Measurements from ENCODE around the gene MRPS31. TPM values are rescaled to one million over a fixed set of nuclear protein-coding genes. Genes with fewer than 3 reads are reported as not detected.

Gene MRPS31
- total RNA-seq, 1 experiment from 2014 or later: 27.0 TPM

GRCh38 chr13:40779796-40780285 lies 8.9 kb upstream of the MRPS31 start:
- Histone ChIP-seq H3K27me3 (ENCODE audit: control insufficient read depth, insufficient read depth, low read length) (no peaks in the 10 kb centered on the region), H3K4me3 (ENCODE audit: insufficient read depth, low read depth, low read length) (no peak overlapping the region)
- no peak for DNase-seq

GRCh38 chr13:40779049-40779448 lies 8.1 kb upstream of the MRPS31 start:
- Histone ChIP-seq H3K4me3 (ENCODE audit: insufficient read depth, low read depth, low read length) (no peak overlapping the region), H3K27me3 (ENCODE audit: control insufficient read depth, insufficient read depth, low read length) (no peaks in the 10 kb centered on the region), H3K36me3 (replicated peaks; ENCODE audit: control insufficient read depth, insufficient read depth, low read length) (no peaks in the 10 kb centered on the region)
- DNase-seq: no peak

More at GRCh38 chr13:40779796-40780285, 8.9 kb upstream of the MRPS31 start:
- H3K36me3 ChIP-seq (replicated peaks; ENCODE audit: control insufficient read depth, insufficient read depth, low read length): no peaks in the 10 kb centered on the region

- no peaks in the 10 kb centered on the region for H3K36me3 ChIP-seq (replicated peaks; ENCODE audit: control insufficient read depth, insufficient read depth, low read length)
- H3K4me3 ChIP-seq (ENCODE audit: insufficient read depth, low read depth, low read length): no peak overlapping the region
- no peak for DNase-seq
- no peaks in the 10 kb centered on the region for H3K27me3 ChIP-seq (ENCODE audit: control insufficient read depth, insufficient read depth, low read length)
Measured at GRCh38 chr13:40777809-40778175, 6.8 kb upstream of the MRPS31 start.

GRCh38 chr13:40777166-40777808 lies 6.3 kb upstream of the MRPS31 start:
- no peak overlapping the region for H3K4me3 ChIP-seq (ENCODE audit: insufficient read depth, low read depth, low read length)
- no peaks in the 10 kb centered on the region for H3K36me3 ChIP-seq (replicated peaks; ENCODE audit: control insufficient read depth, insufficient read depth, low read length)
- no peaks in the 10 kb centered on the region for H3K27me3 ChIP-seq (ENCODE audit: control insufficient read depth, insufficient read depth, low read length)
- peak; percentile 58 for DNase-seq

GRCh38 chr13:40776681-40777165 lies 5.7 kb upstream of the MRPS31 start:
- H3K36me3 ChIP-seq (replicated peaks; ENCODE audit: control insufficient read depth, insufficient read depth, low read length): no peaks in the 10 kb centered on the region
- H3K4me3 ChIP-seq (ENCODE audit: insufficient read depth, low read depth, low read length): no peak overlapping the region
- no peaks in the 10 kb centered on the region for H3K27me3 ChIP-seq (ENCODE audit: control insufficient read depth, insufficient read depth, low read length)
- no peak for DNase-seq

- DNase-seq: no peak
- H3K27me3 ChIP-seq (ENCODE audit: control insufficient read depth, insufficient read depth, low read length): no peaks in the 10 kb centered on the region
- no peak overlapping the region for H3K4me3 ChIP-seq (ENCODE audit: insufficient read depth, low read depth, low read length)
- H3K36me3 ChIP-seq (replicated peaks; ENCODE audit: control insufficient read depth, insufficient read depth, low read length): no peaks in the 10 kb centered on the region
Measured at GRCh38 chr13:40776232-40776631, 5.2 kb upstream of the MRPS31 start.

- no peak for DNase-seq
- no peak overlapping the region for H3K4me3 ChIP-seq (ENCODE audit: insufficient read depth, low read depth, low read length)
- H3K27me3 ChIP-seq (ENCODE audit: control insufficient read depth, insufficient read depth, low read length): no peaks in the 10 kb centered on the region
- H3K36me3 ChIP-seq (replicated peaks; ENCODE audit: control insufficient read depth, insufficient read depth, low read length): no peaks in the 10 kb centered on the region
Measured at GRCh38 chr13:40774672-40775071, 3.7 kb upstream of the MRPS31 start.

GRCh38 chr13:40772765-40773473 lies 1.9 kb upstream of the MRPS31 start:
- no peak overlapping the region for H3K4me3 ChIP-seq (ENCODE audit: insufficient read depth, low read depth, low read length)
- DNase-seq: no peak
- no peaks in the 10 kb centered on the region for H3K36me3 ChIP-seq (replicated peaks; ENCODE audit: control insufficient read depth, insufficient read depth, low read length)
- no peaks in the 10 kb centered on the region for H3K27me3 ChIP-seq (ENCODE audit: control insufficient read depth, insufficient read depth, low read length)

- peak overlapping the region; percentile 72 for H3K4me3 ChIP-seq (ENCODE audit: insufficient read depth, low read depth, low read length)
- no peaks in the 10 kb centered on the region for H3K36me3 ChIP-seq (replicated peaks; ENCODE audit: control insufficient read depth, insufficient read depth, low read length)
- DNase-seq: no peak
- H3K27me3 ChIP-seq (ENCODE audit: control insufficient read depth, insufficient read depth, low read length): no peaks in the 10 kb centered on the region
Measured at GRCh38 chr13:40770609-40770933, 419 bp downstream of the MRPS31 start.

- H3K27me3 ChIP-seq (ENCODE audit: control insufficient read depth, insufficient read depth, low read length): no peaks in the 10 kb centered on the region
- no peaks in the 10 kb centered on the region; the same call in 1 of the 2 replicates for H3K36me3 ChIP-seq (replicated peaks; ENCODE audit: control insufficient read depth, insufficient read depth, low read length)
- H3K4me3 ChIP-seq (ENCODE audit: insufficient read depth, low read depth, low read length): peak overlapping the region; percentile 72
- DNase-seq: no peak
Measured at GRCh38 chr13:40769970-40770369, 1.0 kb downstream of the MRPS31 start.

GRCh38 chr13:40765602-40766001 lies 5.4 kb downstream of the MRPS31 start:
- no peaks in the 10 kb centered on the region for H3K27me3 ChIP-seq (ENCODE audit: control insufficient read depth, insufficient read depth, low read length)
- no peaks in the 10 kb centered on the region; the same call in none of the 2 replicates for H3K36me3 ChIP-seq (replicated peaks; ENCODE audit: control insufficient read depth, insufficient read depth, low read length)
- no peak for DNase-seq
- H3K4me3 ChIP-seq (ENCODE audit: insufficient read depth, low read depth, low read length): no peak overlapping the region

- H3K36me3 ChIP-seq (replicated peaks; ENCODE audit: control insufficient read depth, insufficient read depth, low read length): no peaks in the 10 kb centered on the region; the same call in none of the 2 replicates
- DNase-seq: no peak
- no peaks in the 10 kb centered on the region for H3K27me3 ChIP-seq (ENCODE audit: control insufficient read depth, insufficient read depth, low read length)
- no peak overlapping the region for H3K4me3 ChIP-seq (ENCODE audit: insufficient read depth, low read depth, low read length)
Measured at GRCh38 chr13:40764587-40765403, 6.2 kb downstream of the MRPS31 start.

- no peaks in the 10 kb centered on the region for H3K27me3 ChIP-seq (ENCODE audit: control insufficient read depth, insufficient read depth, low read length)
- H3K4me3 ChIP-seq (ENCODE audit: insufficient read depth, low read depth, low read length): no peak overlapping the region
- peaks cover 1% of the 10 kb centered on the region for H3K36me3 ChIP-seq (replicated peaks; ENCODE audit: control insufficient read depth, insufficient read depth, low read length)
- no peak for DNase-seq
Measured at GRCh38 chr13:40762849-40763248, 8.1 kb downstream of the MRPS31 start.

GRCh38 chr13:40758811-40759210 lies 12.2 kb downstream of the MRPS31 start:
- Histone ChIP-seq H3K36me3 (replicated peaks; ENCODE audit: control insufficient read depth, insufficient read depth, low read length) (peaks cover 3% of the 10 kb centered on the region), H3K4me3 (ENCODE audit: insufficient read depth, low read depth, low read length) (no peak overlapping the region), H3K27me3 (ENCODE audit: control insufficient read depth, insufficient read depth, low read length) (no peaks in the 10 kb centered on the region)
- no peak for DNase-seq

Measured in H7 (cell line).